Loucy (cell line): Measurements from ENCODE around the gene OR1I1.

Experiments used
- EZH2phosphoT487 ChIP-seq: fragments of 200-600 bp; IDR thresholded peaks from 2 replicates; pipeline ENCODE4 v1.6.1; 2018; ENCODE audit warnings: antibody characterized with exemption, mild to moderate bottlenecking, moderate library complexity, borderline replicate concordance
- TF ChIP-seq, protein P1 (sequence below): fragments of 200-600 bp; sonication (generic); conservative IDR thresholded peaks from 2 replicates; pipeline ENCODE4 v1.5.1; 2014; ENCODE audit warnings: mild to moderate bottlenecking, antibody characterized with exemption, low read length

DNA sequence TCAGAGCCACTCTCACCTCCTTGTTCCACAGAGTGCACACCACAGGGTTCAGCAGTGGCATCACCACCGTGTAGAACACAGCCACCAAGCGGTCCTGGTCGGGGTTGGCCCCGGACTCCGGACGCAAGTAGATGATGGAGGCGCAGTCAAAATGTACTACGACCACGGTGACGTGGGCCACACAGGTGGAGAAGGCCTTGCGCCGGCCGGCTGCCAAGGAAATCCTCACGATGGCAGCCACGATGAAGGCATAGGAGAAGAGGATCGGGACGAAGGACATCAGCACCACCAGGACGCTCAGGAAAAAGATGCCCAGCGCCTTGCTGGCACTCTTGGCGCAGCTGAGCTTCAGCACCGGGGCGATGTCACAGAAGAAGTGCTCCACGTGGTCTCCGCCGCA, 59.1 kb downstream of the OR1I1 start:
- no peak for TF ChIP-seq EZH2phosphoT487
- TF ChIP-seq, protein P1, sequence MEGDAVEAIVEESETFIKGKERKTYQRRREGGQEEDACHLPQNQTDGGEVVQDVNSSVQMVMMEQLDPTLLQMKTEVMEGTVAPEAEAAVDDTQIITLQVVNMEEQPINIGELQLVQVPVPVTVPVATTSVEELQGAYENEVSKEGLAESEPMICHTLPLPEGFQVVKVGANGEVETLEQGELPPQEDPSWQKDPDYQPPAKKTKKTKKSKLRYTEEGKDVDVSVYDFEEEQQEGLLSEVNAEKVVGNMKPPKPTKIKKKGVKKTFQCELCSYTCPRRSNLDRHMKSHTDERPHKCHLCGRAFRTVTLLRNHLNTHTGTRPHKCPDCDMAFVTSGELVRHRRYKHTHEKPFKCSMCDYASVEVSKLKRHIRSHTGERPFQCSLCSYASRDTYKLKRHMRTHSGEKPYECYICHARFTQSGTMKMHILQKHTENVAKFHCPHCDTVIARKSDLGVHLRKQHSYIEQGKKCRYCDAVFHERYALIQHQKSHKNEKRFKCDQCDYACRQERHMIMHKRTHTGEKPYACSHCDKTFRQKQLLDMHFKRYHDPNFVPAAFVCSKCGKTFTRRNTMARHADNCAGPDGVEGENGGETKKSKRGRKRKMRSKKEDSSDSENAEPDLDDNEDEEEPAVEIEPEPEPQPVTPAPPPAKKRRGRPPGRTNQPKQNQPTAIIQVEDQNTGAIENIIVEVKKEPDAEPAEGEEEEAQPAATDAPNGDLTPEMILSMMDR, result no peak
